GM19372 (cell line): ENCODE data around the gene RAPGEF4.
"Not testable (repeated sequence)": the region's sequence is repeated elsewhere in the genome, so short reads cannot be mapped to it uniquely, and the experiment has no call there.

Experiments used
- ATAC-seq: cut with Tn5 transposase; IDR thresholded peaks from one replicate; pipeline ENCODE4 v1.9.1; 2021; ENCODE audit warnings: mild to moderate bottlenecking, low read depth, moderate library complexity; ENCODE audit not compliant: unreplicated experiment

Gene RAPGEF4

GRCh38 chr2:172770887-172771286 is 35.2 kb downstream of the RAPGEF4 start:
- ATAC-seq = no peak

DNA sequence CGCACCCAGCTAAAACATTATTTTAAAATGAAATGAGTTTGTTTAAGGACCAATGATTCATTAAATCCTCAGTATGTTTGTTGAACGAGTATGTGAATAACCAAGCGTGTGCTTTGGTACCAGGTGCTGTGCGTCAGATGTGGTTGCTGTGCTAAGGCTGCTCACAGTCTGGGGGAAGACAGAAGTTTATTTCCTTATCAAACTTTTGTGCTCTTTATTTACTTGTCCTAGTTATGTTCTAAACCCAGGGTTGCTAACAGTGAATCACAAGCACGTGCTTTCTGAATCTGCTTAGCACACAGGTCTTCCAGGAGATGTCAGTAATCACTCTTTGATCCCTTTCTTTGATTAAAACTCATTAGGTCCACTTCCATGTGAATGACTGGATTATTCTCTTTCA is 37.0 kb downstream of the RAPGEF4 start:
- no peak for ATAC-seq

- ATAC-seq = no peak
These were observed 38.7 kb downstream of the RAPGEF4 start for GRCh38 chr2:172774302-172774701.

DNA sequence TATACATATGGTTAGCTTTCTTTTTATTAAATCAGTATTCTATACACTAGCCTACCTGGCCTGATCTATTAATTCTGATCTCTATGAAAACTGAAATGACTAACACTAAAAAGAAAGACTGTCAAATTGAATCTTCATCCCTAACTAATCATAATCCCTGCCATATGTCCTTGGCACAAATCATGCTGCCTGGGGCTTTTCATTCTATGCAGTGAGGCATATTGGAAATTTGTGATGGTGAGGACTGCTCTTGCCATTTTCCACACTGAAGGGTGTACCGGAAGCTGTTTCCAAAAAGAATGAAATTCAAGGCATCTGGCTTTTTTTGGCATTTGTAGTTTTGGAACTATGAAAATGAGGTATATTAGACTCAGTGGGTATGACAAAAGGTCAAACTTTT is 39.7 kb downstream of the RAPGEF4 start:
- ATAC-seq = no peak

GRCh38 chr2:172777431-172777830 is 41.8 kb downstream of the RAPGEF4 start:
- no peak for ATAC-seq

DNA sequence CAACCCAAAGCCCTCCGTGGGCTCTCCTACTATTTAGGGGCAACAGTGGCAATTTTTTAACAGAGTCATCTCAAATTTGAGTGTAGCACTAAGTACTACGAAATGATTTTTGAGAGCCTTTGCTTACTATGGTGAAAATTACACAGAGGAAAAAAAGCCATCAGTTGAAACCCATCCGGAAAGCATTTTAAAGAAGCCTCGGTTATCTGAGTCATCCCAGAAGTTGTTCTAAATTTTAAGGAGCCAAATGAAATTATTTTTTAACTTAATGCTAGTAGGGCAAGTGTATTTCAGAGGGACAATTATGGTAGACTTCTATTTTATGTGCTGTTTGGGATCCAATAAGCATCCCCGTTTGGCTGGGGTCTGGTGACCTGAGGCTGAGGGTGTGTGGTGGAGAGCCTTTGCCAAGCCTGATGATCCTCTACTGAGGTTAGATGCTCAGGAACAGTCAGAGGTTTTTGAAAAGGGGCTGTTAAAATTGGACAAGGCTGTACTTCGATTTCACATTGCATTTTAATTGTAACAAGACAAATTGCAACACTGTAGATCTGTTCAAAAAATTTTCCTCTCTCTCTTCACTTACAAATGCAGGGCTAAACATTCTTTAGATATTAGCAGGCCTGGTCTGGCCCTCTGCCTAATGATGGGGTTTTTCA is 47.0 kb downstream of the RAPGEF4 start:
- no peak for ATAC-seq

GRCh38 chr2:172783165-172783898 is 47.7 kb downstream of the RAPGEF4 start:
- ATAC-seq = no peak

DNA sequence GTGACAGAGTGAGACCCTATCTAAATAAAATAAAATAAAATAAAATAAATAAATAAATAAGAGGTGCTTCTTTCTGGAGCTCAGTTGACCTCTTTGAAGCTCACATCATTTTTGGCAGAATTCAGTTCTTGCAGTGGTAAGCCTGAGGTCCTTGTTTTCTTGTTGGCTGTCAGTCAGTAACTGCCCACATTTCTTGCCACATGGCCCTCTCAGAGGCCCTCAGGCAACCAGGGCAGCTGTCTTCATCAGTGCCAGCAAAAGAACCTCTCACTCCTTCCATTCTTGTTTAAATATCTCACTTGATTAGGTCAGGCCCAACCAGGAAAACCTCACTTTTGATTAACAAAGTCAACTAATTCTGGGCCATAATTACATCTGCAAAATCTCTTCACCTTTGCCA is 53.2 kb downstream of the RAPGEF4 start:
- ATAC-seq = no peak

DNA sequence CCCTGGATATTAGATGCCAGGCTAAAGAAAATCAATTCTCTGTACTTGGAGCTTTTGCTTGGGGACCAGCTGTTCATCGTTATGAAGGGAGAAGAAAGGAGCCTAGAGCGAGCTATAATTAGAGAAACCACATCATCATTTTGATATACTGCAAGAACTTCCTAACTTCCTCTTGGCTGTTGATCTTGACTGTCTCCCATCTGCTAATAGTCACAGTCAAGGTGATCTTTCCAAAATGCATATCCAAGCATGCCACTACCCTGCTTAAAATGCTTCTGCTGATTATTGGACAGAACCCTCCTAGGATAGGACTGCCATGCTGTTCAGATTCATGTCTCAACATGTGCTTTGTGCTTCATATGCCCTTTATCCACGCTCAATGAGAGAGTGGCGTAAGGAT is 54.8 kb downstream of the RAPGEF4 start:
- ATAC-seq = no peak

DNA sequence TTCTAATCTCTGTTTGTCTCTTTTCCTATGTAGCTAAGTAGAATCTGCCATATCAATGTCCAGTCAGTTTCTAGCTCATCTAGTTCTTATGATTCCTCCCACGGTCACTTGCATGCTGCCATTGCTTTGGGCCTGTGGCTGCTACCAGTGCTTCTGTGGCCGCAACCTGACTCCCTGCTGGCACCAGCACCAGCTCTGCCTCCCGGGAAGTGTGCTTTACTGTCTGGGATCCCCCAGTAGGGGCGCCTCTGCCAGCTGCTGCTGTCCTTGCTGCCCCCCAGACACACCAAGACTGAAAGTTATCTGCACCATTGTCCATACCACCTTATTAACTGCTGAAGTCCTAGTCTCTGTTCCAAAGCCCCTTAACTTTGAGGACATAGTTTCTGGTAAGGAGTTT is 56.3 kb downstream of the RAPGEF4 start:
- ATAC-seq = no peak

DNA sequence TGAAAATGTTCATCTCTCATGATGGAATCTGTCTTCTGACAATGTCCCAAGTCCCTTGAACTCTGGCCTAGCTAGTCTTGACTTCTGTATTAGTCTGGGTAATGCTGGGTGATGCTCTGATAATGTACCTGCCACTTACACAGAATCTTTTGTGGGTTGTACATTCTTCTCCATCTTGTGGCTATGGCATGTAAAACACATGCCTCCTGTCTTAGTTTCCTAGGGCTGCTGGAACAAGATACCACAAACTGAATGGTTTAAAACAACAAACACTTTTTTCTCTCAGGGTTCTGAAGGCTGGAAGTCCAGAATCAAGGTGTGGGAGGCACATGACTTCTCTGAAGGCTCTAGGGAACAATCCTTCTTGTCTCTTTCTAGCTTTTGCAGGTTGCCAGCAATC is 57.1 kb downstream of the RAPGEF4 start:
- ATAC-seq = no peak

DNA sequence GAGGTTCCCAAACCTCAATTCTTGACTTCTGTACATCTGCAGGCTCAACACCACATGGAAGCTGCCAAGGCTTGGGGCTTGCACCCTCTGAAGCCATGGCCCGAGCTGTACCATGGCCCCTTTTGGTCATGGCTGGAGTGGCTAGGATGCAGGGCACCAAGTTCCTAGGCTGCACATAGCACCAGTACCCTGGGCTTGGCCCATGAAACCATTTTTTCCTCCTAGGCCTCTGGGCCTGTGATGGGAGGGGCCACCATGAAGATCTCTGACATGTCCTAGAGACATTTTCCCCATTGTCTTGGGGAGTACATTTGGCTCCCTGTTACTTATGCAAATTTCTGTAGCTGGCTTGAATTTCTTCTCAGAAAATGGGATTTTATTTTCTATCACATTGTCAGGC is 67.7 kb downstream of the RAPGEF4 start:
- ATAC-seq = not testable (repeated sequence)

DNA sequence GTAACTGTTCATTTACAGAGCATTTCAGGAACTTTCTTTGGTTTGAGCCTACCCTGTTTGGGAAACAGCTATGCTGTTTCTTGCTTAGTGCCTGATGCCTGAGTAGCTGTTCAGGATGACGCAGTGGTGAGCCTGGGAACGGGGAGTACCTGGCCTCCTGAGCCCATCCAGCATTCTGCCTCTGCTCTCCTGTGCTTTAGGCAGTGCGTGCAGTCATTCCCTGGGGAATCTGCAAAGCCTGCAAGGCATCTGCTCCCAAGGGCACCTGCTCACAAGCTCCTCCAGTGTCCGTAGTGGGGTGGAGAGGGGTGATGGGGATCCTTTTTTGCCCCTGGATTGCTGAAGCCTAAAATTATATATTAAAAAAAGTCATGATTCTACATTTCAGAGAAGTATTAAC is 68.8 kb downstream of the RAPGEF4 start:
- ATAC-seq = no peak

- no peak for ATAC-seq
These were observed 70.8 kb downstream of the RAPGEF4 start for GRCh38 chr2:172806493-172806892.

- ATAC-seq = no peak
These were observed 71.4 kb downstream of the RAPGEF4 start for GRCh38 chr2:172806996-172807395.

GRCh38 chr2:172808156-172808555 is 72.5 kb downstream of the RAPGEF4 start:
- ATAC-seq = no peak

DNA sequence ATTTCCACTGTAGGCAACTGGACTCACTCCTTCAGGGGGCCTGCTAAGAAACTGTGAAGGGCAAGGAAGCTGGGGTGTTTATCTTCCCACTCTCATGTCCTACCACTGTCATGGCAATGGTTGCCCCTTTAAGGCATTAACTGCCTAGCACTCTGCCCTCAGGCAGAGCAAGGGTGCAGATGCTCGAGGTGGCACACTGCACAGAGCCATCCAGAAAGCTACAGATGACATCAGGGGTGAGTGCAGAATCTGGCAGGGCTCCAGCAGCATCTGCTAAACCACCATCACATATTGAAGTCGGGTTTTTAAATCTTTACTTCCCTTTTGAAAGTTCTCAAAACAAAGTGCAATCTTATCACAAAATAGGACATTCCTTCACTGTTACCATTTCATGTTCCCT is 75.4 kb downstream of the RAPGEF4 start:
- ATAC-seq = no peak

GRCh38 chr2:172812158-172812744 is 76.6 kb downstream of the RAPGEF4 start:
- ATAC-seq = no peak

- no peak for ATAC-seq
These were observed 77.8 kb downstream of the RAPGEF4 start for GRCh38 chr2:172813314-172813888.

- no peak for ATAC-seq
These were observed 81.8 kb downstream of the RAPGEF4 start for GRCh38 chr2:172817411-172817810.

- ATAC-seq = no peak
These were observed 84.3 kb downstream of the RAPGEF4 start for GRCh38 chr2:172819943-172820342.
